B cell (primary cell): ENCODE data around the gene PEX10. TPM values are rescaled to one million over a fixed set of nuclear protein-coding genes. Genes with fewer than 3 reads are reported as not detected.

Experiments
- ATAC-seq: fragments of 200-7000 bp; cut with Tn5 transposase; one replicate; pipeline ENCODE4 v1.10.0; 2021; ENCODE audit warnings: low read depth, mild to moderate bottlenecking, moderate number of reproducible peaks, moderate library complexity
- CTCF ChIA-PET: fragments of 350-600 bp; sonication (Branson Sonifier 250); formaldehyde crosslinking; loops from one replicate; lab custom pipeline; 2021; ENCODE audit warnings: antibody characterized with exemption, inconsistent platforms; lab: Charles Lee
- POLR2A ChIA-PET: fragments of 350-600 bp; sonication (Branson Sonifier 250); formaldehyde crosslinking; loops from one replicate; lab custom pipeline; 2021; ENCODE audit warnings: antibody characterized with exemption; lab: Charles Lee
- DNase-seq: peaks from one replicate; pipeline ENCODE4 v3.0.0; 2013
- H2AFZ ChIP-seq: 2 replicates; pipeline ENCODE4 v1.6.1; 2012; ENCODE audit warnings: mild to moderate bottlenecking, low read depth, low read length; ENCODE audit not compliant: insufficient read depth, poor library complexity, severe bottlenecking
- H3K27ac ChIP-seq, 2 donors: 1 replicate in 1 of 2; 2 replicates in 1 of 2; pipeline ENCODE4 v1.5.1; 2012 to 2013; ENCODE audit warnings: low read length in 2 of 2, mild to moderate bottlenecking in 2 of 2, moderate library complexity in 1 of 2
- H3K27me3 ChIP-seq, 4 experiments: fragments of 200-600 bp in 1 of 4; sonication (generic) in 1 of 4; replicated peaks in 1 of 4; 1 replicate in 2 of 4; 2 replicates in 2 of 4; pipeline versions ENCODE4 v1.6.1 to v1.7.0; 2013 to 2016; ENCODE audit warnings: low read length in 3 of 4, mild to moderate bottlenecking in 2 of 4, mixed read lengths in 1 of 4, moderate library complexity in 1 of 4; ENCODE audit not compliant: insufficient read depth in 4 of 4, control insufficient read depth in 3 of 4; ENCODE audit errors: control extremely low read depth in 1 of 4
- H3K36me3 ChIP-seq, 2 experiments: replicated peaks in 1 of 2; 1 replicate in 1 of 2; 2 replicates in 1 of 2; pipeline versions ENCODE4 v1.6.1 to v1.7.1; 2013; ENCODE audit warnings: low read length in 1 of 2; ENCODE audit not compliant: insufficient read depth in 2 of 2, control insufficient read depth in 1 of 2; ENCODE audit errors: control extremely low read depth in 1 of 2, extremely low read depth in 1 of 2
- H3K4me1 ChIP-seq, 2 donors: fragments of 200-600 bp in 1 of 2; sonication (generic) in 1 of 2; 1 replicate in 1 of 2; 2 replicates in 1 of 2; pipeline versions ENCODE4 v1.5.1 to v1.6.1; 2013 to 2017; ENCODE audit warnings: low read length in 2 of 2; ENCODE audit not compliant: control insufficient read depth in 2 of 2, insufficient read depth in 2 of 2
- H3K4me2 ChIP-seq: replicated peaks from 2 replicates; pipeline ENCODE3; 2012; ENCODE audit warnings: mild to moderate bottlenecking, low read depth, low read length; ENCODE audit not compliant: poor library complexity, severe bottlenecking
- H3K4me3 ChIP-seq, 5 experiments: fragments of 200-600 bp in 1 of 5; sonication (generic) in 1 of 5; 1 replicate in 3 of 5; 2 replicates in 2 of 5; pipeline versions ENCODE4 v1.5.1 to v1.7.0; 2011 to 2016; ENCODE audit warnings: low read length in 4 of 5, mild to moderate bottlenecking in 4 of 5, low read depth in 2 of 5, control low read depth in 1 of 5, moderate library complexity in 1 of 5; ENCODE audit not compliant: insufficient read depth in 1 of 5; ENCODE audit errors: control extremely low read depth in 1 of 5, extremely low read depth in 1 of 5
- H3K79me2 ChIP-seq: fragments of 200-600 bp; sonication (generic); one replicate; pipeline ENCODE4 v1.6.0; 2016; ENCODE audit warnings: low read length; ENCODE audit not compliant: control insufficient read depth, insufficient read depth
- H3K9ac ChIP-seq: fragments of 200-600 bp; sonication (generic); 2 replicates; pipeline ENCODE4 v1.6.1; 2017; ENCODE audit warnings: mild to moderate bottlenecking, low read length, moderate library complexity
- H3K9me3 ChIP-seq, 3 donors: one replicate each; pipeline versions ENCODE4 v1.6.1 to v1.7.1; 2013; ENCODE audit warnings: low read length in 2 of 3; ENCODE audit not compliant: control insufficient read depth in 2 of 3, insufficient read depth in 1 of 3; ENCODE audit errors: control extremely low read depth in 1 of 3
- H4K20me1 ChIP-seq: 2 replicates; pipeline ENCODE4 v1.6.0; 2012; ENCODE audit warnings: mild to moderate bottlenecking, low read length; ENCODE audit not compliant: insufficient read depth, control insufficient read depth, poor library complexity, severe bottlenecking
- H3K27ac Mint-ChIP-seq: one replicate; pipeline ENCODE4 v1.8.0; 2021; ENCODE audit warnings: mixed read lengths
- H3K27me3 Mint-ChIP-seq: one replicate; pipeline ENCODE4 v1.8.0; 2021; ENCODE audit warnings: mixed read lengths
- H3K4me1 Mint-ChIP-seq: one replicate; pipeline ENCODE4 v1.8.0; 2021; ENCODE audit warnings: mixed read lengths
- H3K4me3 Mint-ChIP-seq: one replicate; pipeline ENCODE4 v1.8.0; 2021; ENCODE audit warnings: mixed read lengths
- H3K9me3 Mint-ChIP-seq: one replicate; pipeline ENCODE4 v1.8.0; 2022; ENCODE audit warnings: mixed read lengths; ENCODE audit not compliant: insufficient read depth
- EZH2 ChIP-seq: IDR thresholded peaks from 2 replicates; pipeline ENCODE4 v1.6.1; 2012; ENCODE audit warnings: borderline replicate concordance, low read depth, mild to moderate bottlenecking, moderate library complexity, low read length; ENCODE audit not compliant: insufficient read depth, poor library complexity, severe bottlenecking
- WGBS: methylation state at CpG from one replicate; pipeline ENCODE4 v1.1.5; 2013; ENCODE audit warnings: missing lambda C conversion rate; ENCODE audit not compliant: insufficient coverage; 5-methylcytosine and 5-hydroxymethylcytosine counted together
- intact Hi-C: fragments of 100-400 bp; cut with micrococcal nuclease; formaldehyde crosslinking; loops from one replicate; pipeline ENCODE4 v1.10.0; 2022
- polyA plus RNA-seq: library from polyadenylated mRNA; depleted of rRNA; stranded (reverse); fragments of >200 nt; gene quantifications from 2 replicates; pipeline ENCODE4 v1.2.3, GENCODE V29; 2012
- total RNA-seq, 2 donors: library from RNA; stranded (reverse); fragments of 120-200 nt in 1 of 2; gene quantifications; 1 replicate in 1 of 2; 2 replicates in 1 of 2; pipeline versions ENCODE4 v1.2.3 to v1.2.4, GENCODE V29; 2013 to 2022

The PEX10 gene
- total and polyA plus RNA-seq, 2 donors (not counting 1 experiment from before 2014, with no cell fraction given) = 13.5 to 18.4 TPM

DNA sequence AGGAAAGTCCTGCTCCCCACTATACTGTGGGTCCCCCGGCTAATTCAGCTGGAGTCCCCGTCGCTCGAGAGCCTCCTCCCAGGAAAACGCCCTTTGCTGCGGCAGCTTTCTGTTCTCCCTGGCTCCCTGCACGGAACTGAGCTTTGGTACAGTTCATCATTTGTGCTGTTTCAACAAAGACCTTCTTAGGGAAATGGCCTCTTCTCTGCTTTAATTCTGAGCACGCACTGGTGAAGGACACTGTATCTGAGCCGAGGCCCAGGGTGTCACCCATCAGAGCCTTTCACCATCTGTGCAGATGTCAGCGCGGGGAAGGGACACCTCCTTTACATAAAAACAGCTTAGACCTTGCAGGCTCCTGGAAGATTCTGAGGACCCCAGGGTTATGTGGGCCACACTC is 13.5 kb upstream of the PEX10 start:
- no peak overlapping the region for H3K4me2 ChIP-seq
- no peaks in the 10 kb centered on the region for H3K4me1 Mint-ChIP-seq
- no peak overlapping the region for H3K9ac ChIP-seq
- H3K27me3 ChIP-seq = peaks cover 0 to 6% (median 0%) of the 10 kb centered on the region in 4 experiments
- H3K9me3 ChIP-seq = peaks cover 0 to 28% (median 11%) of the 10 kb centered on the region in 3 donors
- H3K36me3 ChIP-seq = no peaks in the 10 kb centered on the region
- H3K79me2 ChIP-seq = no peaks in the 10 kb centered on the region
- no peaks in the 10 kb centered on the region for H3K4me1 ChIP-seq
- no peaks in the 10 kb centered on the region for H4K20me1 ChIP-seq
- H3K4me3 ChIP-seq = no peak overlapping the region
- DNase-seq = no peak
- H3K27ac ChIP-seq = no peak overlapping the region
- ChIA-PET POLR2A (no interaction called here), CTCF (no interaction called here)
- no peak for TF ChIP-seq EZH2
- H2AFZ ChIP-seq = no peak overlapping the region
- ATAC-seq = no peak
- H3K27ac Mint-ChIP-seq = no peak overlapping the region
- intact Hi-C loops = no loop called here
- no peaks in the 10 kb centered on the region for H3K27me3 Mint-ChIP-seq
- H3K9me3 Mint-ChIP-seq = no peaks in the 10 kb centered on the region
- 95% methylated on average over 7 of the region's 11 CpGs for WGBS
- H3K4me3 Mint-ChIP-seq = no peak overlapping the region

DNA sequence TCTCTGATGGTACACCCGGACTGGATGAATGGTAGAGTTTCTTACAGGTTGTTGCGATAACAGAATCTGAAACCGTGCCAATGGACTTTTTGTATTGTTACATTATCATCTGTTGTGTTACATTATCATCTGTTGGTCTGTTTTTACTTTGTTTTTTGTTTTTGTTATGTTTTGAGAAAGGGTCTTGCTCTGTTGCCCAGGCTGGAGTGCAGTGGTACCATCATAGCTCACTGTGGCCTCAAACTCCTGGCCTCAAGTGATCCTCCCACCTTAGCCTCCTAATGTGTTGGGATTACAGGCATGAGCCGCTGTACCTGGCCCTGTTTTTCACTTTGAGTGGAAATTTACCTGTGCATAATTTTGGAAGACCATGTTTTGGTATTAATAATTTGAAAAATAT is 10.2 kb upstream of the PEX10 start:
- POLR2A ChIA-PET = no interaction called here
- intact Hi-C loops = no loop called here

More for the DNA sequence above, 10.2 kb upstream of the PEX10 start:
- H3K36me3 ChIP-seq = no peaks in the 10 kb centered on the region
- CTCF ChIA-PET = no interaction called here
- DNase-seq (no peak), ATAC-seq (no peak)
- H3K27me3 ChIP-seq = no peaks in the 10 kb centered on the region
- no peak overlapping the region for H3K4me3 ChIP-seq
- no peak overlapping the region for H3K27ac Mint-ChIP-seq
- no peaks in the 10 kb centered on the region for H3K79me2 ChIP-seq
- H3K9me3 ChIP-seq = peaks cover 0 to 9% (median 3%) of the 10 kb centered on the region in 3 donors
- WGBS = 100% methylated on average over 1 of the region's 4 CpGs
- H3K4me1 ChIP-seq = no peaks in the 10 kb centered on the region
- no peak overlapping the region for H2AFZ ChIP-seq
- no peak for TF ChIP-seq EZH2
- no peaks in the 10 kb centered on the region for H4K20me1 ChIP-seq
- no peaks in the 10 kb centered on the region for H3K27me3 Mint-ChIP-seq
- H3K4me3 Mint-ChIP-seq = no peak overlapping the region
- no peak overlapping the region for H3K27ac ChIP-seq
- no peak overlapping the region for H3K4me2 ChIP-seq
- no peak overlapping the region for H3K9ac ChIP-seq
- H3K4me1 Mint-ChIP-seq = no peaks in the 10 kb centered on the region
- H3K9me3 Mint-ChIP-seq = no peaks in the 10 kb centered on the region
